Ovary (tissue), 9 donors: ENCODE data around the gene OLAH. TPM values are rescaled to one million over a fixed set of nuclear protein-coding genes. Genes with fewer than 3 reads are reported as not detected.

Experiments used
- DNase-seq, 5 donors: peaks; one replicate each; pipeline ENCODE4 v3.0.0-alpha.2; 2019 to 2020
- H3K27ac ChIP-seq, 2 donors: fragments of 200-600 bp; one replicate each; pipeline versions ENCODE4 v1.5.1 to v1.8.0; 2019 to 2022
- H3K27me3 ChIP-seq: fragments of 200-600 bp; one replicate; pipeline ENCODE4 v1.8.0; 2022
- H3K36me3 ChIP-seq: fragments of 200-600 bp; sonication (generic); one replicate; pipeline ENCODE4 v1.5.1; 2019
- H3K4me1 ChIP-seq: one replicate; pipeline ENCODE4 v1.8.1; 2013; ENCODE audit warnings: mild to moderate bottlenecking, moderate library complexity; ENCODE audit not compliant: insufficient read depth
- H3K4me3 ChIP-seq: fragments of 200-600 bp; sonication (generic); one replicate; pipeline ENCODE4 v1.5.1; 2017
- H3K9me3 ChIP-seq, 2 donors: fragments of 200-600 bp in 1 of 2; sonication (generic) in 1 of 2; one replicate each; pipeline versions ENCODE4 v1.5.1 to v1.8.1; 2013 to 2019; ENCODE audit warnings: mild to moderate bottlenecking in 1 of 2, moderate library complexity in 1 of 2
- CTCF ChIP-seq, 3 donors: fragments of 450-650 bp in 2 of 3; fragments of 200-600 bp in 1 of 3; IDR thresholded peaks; one replicate each; pipeline versions ENCODE4 v1.5.1 to v1.8.0; 2016 to 2022; ENCODE audit warnings: antibody characterized with exemption in 3 of 3, mild to moderate bottlenecking in 1 of 3
- EP300 ChIP-seq: sonication (generic); formaldehyde crosslinking; IDR thresholded peaks from one replicate; pipeline ENCODE4 v1.6.1; 2017; ENCODE audit warnings: antibody characterized with exemption
- POLR2A ChIP-seq: fragments of 450-650 bp; IDR thresholded peaks from one replicate; pipeline ENCODE4 v1.6.1; 2017; ENCODE audit warnings: antibody characterized with exemption, mild to moderate bottlenecking, moderate library complexity
- WGBS, 3 donors: extraction: QIAGEN DNeasy Blood & Tissue Kit in 1 of 3; methylation state at CpG; one replicate each; pipeline versions ENCODE4 v1.1.5 to v1.1.7; 2013 to 2017; 5-methylcytosine and 5-hydroxymethylcytosine counted together
- intact Hi-C, 4 donors: fragments of 100-400 bp; cut with DNase I; formaldehyde crosslinking; loops; one replicate each; pipeline versions ENCODE4 v1.11.0 to v1.15.1; 2022 to 2023
- polyA plus RNA-seq, 2 donors: library from polyadenylated mRNA; stranded (reverse); fragments of 200-250 nt in 1 of 2; fragments of 350-450 nt in 1 of 2; fragmentation: Illumina TruSeq in 1 of 2; extraction: RNeasy Lipid Tissue Mini Kit (QIAGEN cat#74804) in 1 of 2; gene quantifications; one replicate each; pipeline ENCODE4 v1.2.3, GENCODE V29; 2013 to 2014
- total RNA-seq, 7 donors: library from RNA; depleted of rRNA in 2 of 7; stranded (reverse); fragments of >200 nt in 2 of 7; fragmentation: NEBNext Ultra II Directional in 3 of 7; extraction: Animal tissue kit (Norgen Biotek cat#: 25700) in 3 of 7; gene quantifications; one replicate each; pipeline versions ENCODE4 v1.1.0 to v1.2.4, GENCODE V29; 2016 to 2023
- donor health status: DM: no; HTN: no; CAD: no; lungs with moderate emphysema.
- donor health status: DM: no; HTN: no; CAD: no.
- donor health status: Bipolar disorder and iron deficiency.
- donor health status: DM: yes; HTN: yes; CAD: no.
- donor health status: DM: no; HTN: no; CAD: no.
- donor health status: DM: yes; HTN: yes; CAD: no.

The OLAH gene
- total and polyA plus RNA-seq, 9 donors = 0.23 to 0.48 (median 0.40) TPM; not detected in 6

GRCh38 chr10:15027741-15028140, 16.0 kb upstream of the OLAH start:
- intact Hi-C loops = no loop called here
- H3K4me3 ChIP-seq = no peak overlapping the region
- H3K9me3 ChIP-seq = no peaks in the 10 kb centered on the region
- DNase-seq = no peak
- no peaks in the 10 kb centered on the region for H3K27me3 ChIP-seq
- H3K36me3 ChIP-seq = no peaks in the 10 kb centered on the region
- no peak overlapping the region for H3K27ac ChIP-seq
- 33 to 52% (median 47%) methylated on average over 3 of the region's 3 CpGs for WGBS, 3 donors
- TF ChIP-seq POLR2A (no peak), EP300 (no peak), CTCF (IDR thresholded peaks at IDR 0.05) (no peak)
- no peaks in the 10 kb centered on the region for H3K4me1 ChIP-seq

GRCh38 chr10:15035385-15036301, 8.1 kb upstream of the OLAH start:
- Histone ChIP-seq H3K4me1 (no peaks in the 10 kb centered on the region), H3K36me3 (no peaks in the 10 kb centered on the region), H3K4me3 (no peak overlapping the region), H3K27ac (no peak overlapping the region), H3K9me3 (no peaks in the 10 kb centered on the region), H3K27me3 (no peaks in the 10 kb centered on the region)
- TF ChIP-seq EP300 (no peak), CTCF (IDR thresholded peaks at IDR 0.05) (no peak), POLR2A (no peak)
- 67 to 69% (median 67%) methylated on average over 18 of the region's 18 CpGs for WGBS, 3 donors
- DNase-seq = no peak
- intact Hi-C loops = no loop called here

GRCh38 chr10:15037691-15038090, 6.1 kb upstream of the OLAH start:
- DNase-seq = no peak
- Histone ChIP-seq H3K9me3 (no peaks in the 10 kb centered on the region), H3K27me3 (no peaks in the 10 kb centered on the region), H3K27ac (no peak overlapping the region), H3K36me3 (no peaks in the 10 kb centered on the region), H3K4me3 (no peak overlapping the region), H3K4me1 (no peaks in the 10 kb centered on the region)
- intact Hi-C loops = no loop called here
- 72 to 83% (median 78%) methylated on average over 4 of the region's 4 CpGs for whole genome bisulfite sequencing, 3 donors
- TF ChIP-seq POLR2A (no peak), CTCF (IDR thresholded peaks at IDR 0.05) (no peak)

- H3K4me3 ChIP-seq = no peak overlapping the region
- H3K36me3 ChIP-seq = no peaks in the 10 kb centered on the region
- H3K27me3 ChIP-seq = no peaks in the 10 kb centered on the region
- H3K27ac ChIP-seq = no peak overlapping the region
- 80 to 85% (median 84%) methylated on average over 10 of the region's 10 CpGs for WGBS, 3 donors
- TF ChIP-seq POLR2A = no peak
- TF ChIP-seq EP300 = no peak
- no peak for TF ChIP-seq CTCF (IDR thresholded peaks at IDR 0.05)
- no peaks in the 10 kb centered on the region for H3K4me1 ChIP-seq
- intact Hi-C loops = no loop called here
- H3K9me3 ChIP-seq = no peaks in the 10 kb centered on the region
- no peak for DNase-seq
Measured at GRCh38 chr10:15038416-15038815, 5.3 kb upstream of the OLAH start.
